HuH-7.5 (cell line): ENCODE measurements around the gene ZNF324B.
"Not testable (repeated sequence)": the region's sequence is repeated elsewhere in the genome, so short reads cannot be mapped to it uniquely, and the experiment has no call there.

Experiments used
- DNase-seq: peaks from one replicate; pipeline ENCODE4 v3.0.0; 2011; ENCODE audit warnings: low spot score

The ZNF324B gene

GRCh38 chr19:58480481-58480830 lies 29.0 kb downstream of the ZNF324B start:
- no peak for DNase-seq

- no peak for DNase-seq
Observed at GRCh38 chr19:58480831-58481230, 29.4 kb downstream of the ZNF324B start.

GRCh38 chr19:58482372-58482771 lies 30.9 kb downstream of the ZNF324B start:
- no peak for DNase-seq

- no peak for DNase-seq
Observed at GRCh38 chr19:58483776-58484175, 32.4 kb downstream of the ZNF324B start.

DNA sequence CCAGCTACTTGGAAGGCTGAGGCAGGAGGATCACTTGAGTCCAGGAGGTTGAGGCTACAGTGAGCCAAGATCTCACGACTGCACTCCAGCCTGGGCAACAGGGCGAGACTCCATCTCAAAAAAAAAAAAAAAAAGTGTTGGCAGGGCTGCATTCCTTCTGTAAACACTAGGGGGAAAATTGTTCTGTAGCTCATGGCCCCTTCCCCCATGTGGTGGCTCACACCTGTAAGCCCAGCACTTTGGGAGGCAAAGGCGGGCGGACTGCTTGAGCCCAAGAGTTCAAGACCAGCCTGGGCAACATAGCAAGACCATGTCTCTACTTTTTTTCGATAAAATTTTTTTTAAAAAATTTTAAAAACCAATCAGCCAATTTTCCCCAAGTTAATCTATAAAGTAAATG lies 32.9 kb downstream of the ZNF324B start:
- not testable (repeated sequence) for DNase-seq

DNA sequence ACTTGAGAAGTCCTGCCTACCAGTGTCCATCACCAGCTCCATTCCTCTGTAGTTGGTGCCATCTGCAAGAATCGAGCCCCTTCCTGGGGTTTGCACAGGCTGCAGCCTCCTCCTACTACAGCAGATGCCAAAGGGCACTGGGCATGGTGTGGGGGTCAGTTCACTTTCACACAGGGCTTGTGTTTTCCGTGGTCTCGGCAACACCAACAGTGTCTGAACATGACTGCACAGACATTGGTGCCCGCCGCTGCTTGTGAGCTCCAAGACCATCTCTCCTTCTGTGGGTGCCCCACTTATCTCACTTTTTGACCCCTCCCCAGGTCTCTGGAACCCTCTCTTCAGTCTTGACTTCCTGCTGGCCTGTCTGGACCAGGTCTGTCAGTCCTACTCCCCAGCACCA lies 40.0 kb downstream of the ZNF324B start:
- DNase-seq: no peak

GRCh38 chr19:58492265-58492664 lies 40.8 kb downstream of the ZNF324B start:
- DNase-seq: no peak

DNA sequence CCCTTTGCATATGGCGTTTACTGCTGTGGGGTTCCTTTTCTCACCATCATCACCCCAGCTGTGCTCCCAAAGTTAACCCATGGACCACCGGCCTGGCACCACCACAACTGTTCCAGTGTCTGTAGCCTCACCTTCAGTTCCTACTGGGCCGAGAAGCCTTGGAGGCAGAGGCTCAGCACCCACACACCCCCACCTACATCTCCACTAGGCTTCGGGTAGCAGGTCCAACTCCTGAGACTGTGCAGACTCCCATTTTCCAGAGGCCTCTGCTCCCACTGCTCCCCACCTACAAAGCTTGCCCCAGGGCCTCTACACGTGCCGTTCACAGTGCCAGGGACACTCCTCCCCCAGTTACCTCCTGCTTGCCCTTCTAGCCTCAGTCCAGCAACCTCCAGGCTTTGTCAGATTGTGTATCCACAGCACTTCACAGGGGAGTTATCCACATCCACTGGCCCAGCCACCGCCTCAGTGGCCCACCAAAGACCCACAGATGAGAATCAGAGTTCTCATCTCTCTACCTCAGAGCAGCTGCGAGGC lies 46.3 kb downstream of the ZNF324B start:
- DNase-seq: no peak

DNA sequence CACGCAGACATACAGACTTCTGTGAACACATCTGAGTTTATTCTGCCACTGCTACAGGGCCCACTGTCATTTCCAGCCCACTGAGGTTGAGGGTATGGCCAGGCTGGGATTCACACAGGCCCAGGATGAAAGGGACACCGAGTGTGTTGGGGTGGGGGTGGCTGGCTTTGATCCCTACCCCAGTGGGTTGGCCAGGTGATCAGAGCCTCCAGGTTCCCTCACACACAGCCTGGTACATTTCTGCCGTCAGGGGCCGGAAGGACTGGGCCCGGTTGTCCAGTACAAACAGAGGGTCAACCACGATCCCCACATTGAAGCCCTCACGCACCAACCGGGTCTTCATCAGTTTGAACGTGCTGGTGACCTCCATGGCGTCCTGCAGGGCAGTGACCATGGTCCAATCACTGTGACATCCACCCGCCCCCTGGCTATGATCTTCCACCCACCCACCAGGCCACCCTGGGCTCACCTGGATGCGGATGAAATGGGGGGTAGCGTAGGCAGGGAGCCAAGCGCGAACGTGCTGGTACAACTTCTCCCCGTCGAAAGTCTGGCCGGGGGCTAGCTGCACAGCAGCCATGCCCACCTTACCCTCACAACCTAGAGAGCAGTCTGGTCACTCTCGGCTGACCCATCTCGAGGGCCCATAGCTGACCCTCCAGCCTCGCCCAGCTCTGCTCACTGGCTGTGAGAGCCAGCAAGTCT lies 47.0 kb downstream of the ZNF324B start:
- no peak for DNase-seq

- DNase-seq: peak; percentile 91
Observed at GRCh38 chr19:58499021-58499927, 47.9 kb downstream of the ZNF324B start.

DNA sequence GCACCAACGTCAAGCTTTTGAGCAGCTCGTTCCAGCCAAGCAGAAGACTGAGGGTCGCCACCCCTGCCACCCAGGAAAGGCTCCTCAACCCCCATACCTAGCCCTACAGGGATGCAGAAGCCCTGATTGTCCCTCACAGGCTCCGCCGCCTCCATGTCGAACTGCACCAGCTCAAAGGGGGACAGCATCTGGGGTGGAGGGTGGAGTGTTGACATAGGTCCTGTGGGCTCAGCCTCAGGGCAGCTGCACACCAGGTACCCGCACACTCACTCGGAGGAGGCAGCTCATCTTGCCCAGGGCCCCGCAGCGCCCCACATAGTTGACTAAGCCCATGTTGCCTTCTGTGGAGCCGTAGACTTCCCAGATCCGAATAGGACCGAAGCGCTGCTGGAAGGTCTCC lies 48.8 kb downstream of the ZNF324B start:
- DNase-seq: no peak
